T-helper 1 cell treated with Interleukin-12 subunit alpha and Interleukin-12 subunit beta and Interleukin-4 antibody, amounts not matched to agents 30 μg/mL and 1 μg/mL, for 36 hours (primary cell): ENCODE measurements around the gene PCLO.
"Not testable (repeated sequence)": the region's sequence is repeated elsewhere in the genome, so short reads cannot be mapped to it uniquely, and the experiment has no call there.

ENCODE experiments used
- H3K27ac Mint-ChIP-seq: one replicate; pipeline ENCODE4 v1.8.0; 2021; ENCODE audit warnings: mild to moderate bottlenecking, mixed read lengths
- H3K27me3 Mint-ChIP-seq: one replicate; pipeline ENCODE4 v1.8.0; 2021; ENCODE audit warnings: low read depth, mixed read lengths
- H3K36me3 Mint-ChIP-seq: one replicate; pipeline ENCODE4 v1.8.0; 2021; ENCODE audit warnings: low read depth, mixed read lengths
- H3K4me1 Mint-ChIP-seq: one replicate; pipeline ENCODE4 v1.8.0; 2021; ENCODE audit warnings: low read depth, mixed read lengths
- H3K4me3 Mint-ChIP-seq: one replicate; pipeline ENCODE4 v1.8.0; 2021; ENCODE audit warnings: mild to moderate bottlenecking, moderate library complexity, mixed read lengths
- H3K9me3 Mint-ChIP-seq: one replicate; pipeline ENCODE4 v1.8.0; 2021; ENCODE audit warnings: mixed read lengths

The PCLO gene

GRCh38 chr7:82932516-82932915 lies 230.2 kb downstream of the PCLO start:
- H3K27ac Mint-ChIP-seq: no peak overlapping the region
- no peaks in the 10 kb centered on the region for H3K36me3 Mint-ChIP-seq
- no peaks in the 10 kb centered on the region for H3K4me1 Mint-ChIP-seq
- H3K27me3 Mint-ChIP-seq: no peaks in the 10 kb centered on the region
- H3K4me3 Mint-ChIP-seq: no peak overlapping the region
- H3K9me3 Mint-ChIP-seq: no peaks in the 10 kb centered on the region

- no peaks in the 10 kb centered on the region for H3K36me3 Mint-ChIP-seq
- H3K4me3 Mint-ChIP-seq: no peak overlapping the region
- no peak overlapping the region for H3K27ac Mint-ChIP-seq
- no peaks in the 10 kb centered on the region for H3K9me3 Mint-ChIP-seq
- no peaks in the 10 kb centered on the region for H3K4me1 Mint-ChIP-seq
- H3K27me3 Mint-ChIP-seq: no peaks in the 10 kb centered on the region
Observed at GRCh38 chr7:82926477-82926876, 236.2 kb downstream of the PCLO start.

GRCh38 chr7:82925331-82925730 lies 237.4 kb downstream of the PCLO start:
- Mint-ChIP-seq H3K9me3 (no peaks in the 10 kb centered on the region), H3K27ac (no peak overlapping the region), H3K36me3 (no peaks in the 10 kb centered on the region), H3K27me3 (no peaks in the 10 kb centered on the region), H3K4me3 (no peak overlapping the region), H3K4me1 (no peaks in the 10 kb centered on the region)

- Mint-ChIP-seq H3K4me3 (no peak overlapping the region), H3K27me3 (no peaks in the 10 kb centered on the region), H3K9me3 (no peaks in the 10 kb centered on the region), H3K4me1 (no peaks in the 10 kb centered on the region), H3K27ac (no peak overlapping the region), H3K36me3 (no peaks in the 10 kb centered on the region)
Observed at GRCh38 chr7:82906502-82906901, 256.2 kb downstream of the PCLO start.

- H3K27ac Mint-ChIP-seq: no peak overlapping the region
- H3K4me1 Mint-ChIP-seq: no peaks in the 10 kb centered on the region
- no peak overlapping the region for H3K4me3 Mint-ChIP-seq
- H3K36me3 Mint-ChIP-seq: no peaks in the 10 kb centered on the region
- H3K9me3 Mint-ChIP-seq: no peaks in the 10 kb centered on the region
- no peaks in the 10 kb centered on the region for H3K27me3 Mint-ChIP-seq
Observed at GRCh38 chr7:82904871-82905270, 257.8 kb downstream of the PCLO start.

GRCh38 chr7:82901098-82901497 lies 261.6 kb downstream of the PCLO start:
- H3K27me3 Mint-ChIP-seq, H3K4me3 Mint-ChIP-seq, H3K36me3 Mint-ChIP-seq, H3K4me1 Mint-ChIP-seq, H3K27ac Mint-ChIP-seq, H3K9me3 Mint-ChIP-seq: not testable (repeated sequence)

- Mint-ChIP-seq H3K36me3 (no peaks in the 10 kb centered on the region), H3K27ac (no peak overlapping the region), H3K4me1 (no peaks in the 10 kb centered on the region), H3K9me3 (no peaks in the 10 kb centered on the region), H3K4me3 (no peak overlapping the region), H3K27me3 (no peaks in the 10 kb centered on the region)
Observed at GRCh38 chr7:82897500-82897899, 265.2 kb downstream of the PCLO start.

- not testable (repeated sequence) for H3K4me3 Mint-ChIP-seq, H3K4me1 Mint-ChIP-seq, H3K36me3 Mint-ChIP-seq, H3K9me3 Mint-ChIP-seq, H3K27me3 Mint-ChIP-seq, H3K27ac Mint-ChIP-seq
Observed at GRCh38 chr7:82894341-82894740, 268.3 kb downstream of the PCLO start.

GRCh38 chr7:82886324-82886723 lies 276.4 kb downstream of the PCLO start:
- Mint-ChIP-seq H3K27me3 (no peaks in the 10 kb centered on the region), H3K36me3 (no peaks in the 10 kb centered on the region), H3K9me3 (no peaks in the 10 kb centered on the region), H3K4me1 (no peaks in the 10 kb centered on the region), H3K27ac (no peak overlapping the region), H3K4me3 (no peak overlapping the region)

- Mint-ChIP-seq H3K4me1 (no peaks in the 10 kb centered on the region), H3K27ac (no peak overlapping the region), H3K9me3 (no peaks in the 10 kb centered on the region), H3K36me3 (no peaks in the 10 kb centered on the region), H3K4me3 (no peak overlapping the region), H3K27me3 (no peaks in the 10 kb centered on the region)
Observed at GRCh38 chr7:82865856-82866255, 296.8 kb downstream of the PCLO start.

GRCh38 chr7:82859106-82859850 lies 303.4 kb downstream of the PCLO start:
- peaks cover 4% of the 10 kb centered on the region for H3K9me3 Mint-ChIP-seq
- no peaks in the 10 kb centered on the region for H3K27me3 Mint-ChIP-seq
- H3K27ac Mint-ChIP-seq: no peak overlapping the region
- H3K4me3 Mint-ChIP-seq: no peak overlapping the region
- H3K4me1 Mint-ChIP-seq: no peaks in the 10 kb centered on the region
- H3K36me3 Mint-ChIP-seq: no peaks in the 10 kb centered on the region

- H3K36me3 Mint-ChIP-seq: no peaks in the 10 kb centered on the region
- no peak overlapping the region for H3K27ac Mint-ChIP-seq
- no peak overlapping the region for H3K4me3 Mint-ChIP-seq
- H3K9me3 Mint-ChIP-seq: no peaks in the 10 kb centered on the region
- no peaks in the 10 kb centered on the region for H3K27me3 Mint-ChIP-seq
- no peaks in the 10 kb centered on the region for H3K4me1 Mint-ChIP-seq
Observed at GRCh38 chr7:82851121-82851520, 311.6 kb downstream of the PCLO start.

GRCh38 chr7:82841828-82842227 lies 320.9 kb downstream of the PCLO start:
- Mint-ChIP-seq H3K27ac (no peak overlapping the region), H3K4me3 (no peak overlapping the region), H3K9me3 (no peaks in the 10 kb centered on the region), H3K4me1 (no peaks in the 10 kb centered on the region), H3K36me3 (no peaks in the 10 kb centered on the region), H3K27me3 (no peaks in the 10 kb centered on the region)

- Mint-ChIP-seq H3K36me3 (no peaks in the 10 kb centered on the region), H3K4me3 (no peak overlapping the region), H3K27ac (no peak overlapping the region), H3K9me3 (no peaks in the 10 kb centered on the region), H3K4me1 (no peaks in the 10 kb centered on the region), H3K27me3 (no peaks in the 10 kb centered on the region)
Observed at GRCh38 chr7:82840061-82840460, 322.6 kb downstream of the PCLO start.

GRCh38 chr7:82839555-82839954 lies 323.1 kb downstream of the PCLO start:
- H3K4me1 Mint-ChIP-seq: no peaks in the 10 kb centered on the region
- H3K36me3 Mint-ChIP-seq: no peaks in the 10 kb centered on the region
- no peak overlapping the region for H3K27ac Mint-ChIP-seq
- H3K27me3 Mint-ChIP-seq: no peaks in the 10 kb centered on the region
- H3K9me3 Mint-ChIP-seq: no peaks in the 10 kb centered on the region
- no peak overlapping the region for H3K4me3 Mint-ChIP-seq

- Mint-ChIP-seq H3K4me3 (no peak overlapping the region), H3K9me3 (no peaks in the 10 kb centered on the region), H3K4me1 (no peaks in the 10 kb centered on the region), H3K27me3 (no peaks in the 10 kb centered on the region), H3K27ac (no peak overlapping the region), H3K36me3 (no peaks in the 10 kb centered on the region)
Observed at GRCh38 chr7:82839063-82839462, 323.6 kb downstream of the PCLO start.
